ENCODE results near the gene HAND2. TPM values are rescaled to one million over a fixed set of nuclear protein-coding genes. Genes with fewer than 3 reads are reported as not detected.

The HAND2 gene
- total and polyA plus RNA-seq, 2 of the 13 experiments (the other 11 are each of a cell fraction or from before 2014, with no cell fraction given) = not detected

DNA sequence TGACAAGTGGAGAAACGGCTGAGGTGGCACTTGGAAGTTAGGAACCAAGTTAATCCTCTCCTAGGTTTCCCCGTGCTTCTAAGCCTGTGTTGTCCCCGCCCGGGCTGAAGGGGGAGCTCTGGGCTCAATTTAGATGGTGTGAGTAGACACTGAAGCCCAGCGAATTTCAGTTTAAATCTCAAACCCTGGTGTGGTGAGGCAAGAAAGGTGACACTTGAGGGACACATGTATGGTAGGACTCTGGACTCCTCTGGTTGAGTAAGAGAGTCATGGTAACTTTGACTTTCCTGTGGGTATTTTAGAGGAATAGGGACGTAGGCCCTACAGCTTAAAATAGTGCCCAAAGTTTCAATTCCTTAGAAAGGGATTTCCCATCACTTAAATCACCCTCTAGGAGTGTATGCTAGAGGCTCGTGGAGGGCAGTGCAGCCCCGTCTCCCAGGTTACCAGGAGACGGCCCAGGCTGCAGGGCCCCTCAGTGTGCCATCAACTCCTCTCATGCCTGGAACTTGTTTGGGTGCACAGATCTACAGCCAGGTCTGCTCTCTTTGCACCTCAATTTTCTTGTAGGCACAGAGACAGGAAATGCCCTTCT is 24.0 kb downstream of the HAND2 start:
- in situ Hi-C loops (cut with HindIII; ENCODE audit: extremely low pct_ligation_motif_present, low pct_unique_long_range_greater_than_20kb) (loop anchor here (10.0 kb wide), 1 partner anchor 649 kb away; no protein-coding TSS in a partner anchor), intact Hi-C loops (cut with micrococcal nuclease; ENCODE audit: unreplicated experiment) (loop anchor here (2.0 to 5.0 kb wide), 2 partner anchors 246 to 651 kb away; no protein-coding TSS in a partner anchor)
- Histone ChIP-seq H3K79me2 (ENCODE audit: insufficient read depth, low read length) (no peaks in the 10 kb centered on the region), H3K9ac (ENCODE audit: insufficient read depth, low read depth, low read length) (no peak overlapping the region), H3K27ac (ENCODE audit: extremely low read length, insufficient read depth, low read length) (no peak overlapping the region), H2AFZ (ENCODE audit: low read length) (no peak overlapping the region), H3K4me1 (ENCODE audit: insufficient read depth, low read length) (no peaks in the 10 kb centered on the region), H3K4me3 (replicated peaks in 1 of 3; ENCODE audit: insufficient read depth in 1 of 3, low read depth in 2 of 3, low read length in 3 of 3) (no peak overlapping the region), H3K9me3 (ENCODE audit: low read length) (no peaks in the 10 kb centered on the region), H3K27me3 (ENCODE audit: control insufficient read depth in 1 of 2, insufficient read depth in 2 of 2, low read length in 2 of 2) (peaks cover 4 to 42% of the 10 kb centered on the region in 2 experiments; a peak in 4 of 5 replicates), H4K20me1 (ENCODE audit: insufficient read depth, low read length) (no peaks in the 10 kb centered on the region), H3K4me2 (ENCODE audit: low read depth, low read length) (0 out of 2 replicates have a peak overlapping the region, but pooled peaks have one; percentile 4), H3K36me3 (replicated peaks in 1 of 2; ENCODE audit: control insufficient read depth in 1 of 2, insufficient read depth in 2 of 2, low read length in 2 of 2) (no peaks in the 10 kb centered on the region)
- peak; percentile 94 for ATAC-seq
- TF ChIP-seq RAD21 (CRISPR knock-in tag; IDR thresholded peaks at IDR 0.05) = peak; percentile 39
- no peak for TF ChIP-seq FOXJ3 (CRISPR knock-in tag; IDR thresholded peaks at IDR 0.05; ENCODE audit: borderline replicate concordance)
- TF ChIP-seq FOXA3 (CRISPR knock-in tag; IDR thresholded peaks at IDR 0.05) = 0 out of 2 replicates have a peak, but pooled peaks have one; percentile 8
- TF ChIP-seq RXRA (CRISPR knock-in tag; IDR thresholded peaks at IDR 0.05) = no peak
- no peak for TF ChIP-seq ZBTB7A (CRISPR knock-in tag; IDR thresholded peaks at IDR 0.05)
- TF ChIP-seq, protein P1, sequence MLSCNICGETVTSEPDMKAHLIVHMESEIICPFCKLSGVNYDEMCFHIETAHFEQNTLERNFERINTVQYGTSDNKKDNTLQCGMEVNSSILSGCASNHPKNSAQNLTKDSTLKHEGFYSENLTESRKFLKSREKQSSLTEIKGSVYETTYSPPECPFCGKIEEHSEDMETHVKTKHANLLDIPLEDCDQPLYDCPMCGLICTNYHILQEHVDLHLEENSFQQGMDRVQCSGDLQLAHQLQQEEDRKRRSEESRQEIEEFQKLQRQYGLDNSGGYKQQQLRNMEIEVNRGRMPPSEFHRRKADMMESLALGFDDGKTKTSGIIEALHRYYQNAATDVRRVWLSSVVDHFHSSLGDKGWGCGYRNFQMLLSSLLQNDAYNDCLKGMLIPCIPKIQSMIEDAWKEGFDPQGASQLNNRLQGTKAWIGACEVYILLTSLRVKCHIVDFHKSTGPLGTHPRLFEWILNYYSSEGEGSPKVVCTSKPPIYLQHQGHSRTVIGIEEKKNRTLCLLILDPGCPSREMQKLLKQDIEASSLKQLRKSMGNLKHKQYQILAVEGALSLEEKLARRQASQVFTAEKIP (CRISPR knock-in tag; IDR thresholded peaks at IDR 0.05; ENCODE audit: borderline replicate concordance) = no peak
- peak; percentile 46; the same call in 1 of the 2 replicates for TF ChIP-seq SMC3 (IDR thresholded peaks at IDR 0.05; ENCODE audit: low read length)
- no peak for TF ChIP-seq ZNF251 (CRISPR knock-in tag; IDR thresholded peaks at IDR 0.05)
- TF ChIP-seq, protein P2, sequence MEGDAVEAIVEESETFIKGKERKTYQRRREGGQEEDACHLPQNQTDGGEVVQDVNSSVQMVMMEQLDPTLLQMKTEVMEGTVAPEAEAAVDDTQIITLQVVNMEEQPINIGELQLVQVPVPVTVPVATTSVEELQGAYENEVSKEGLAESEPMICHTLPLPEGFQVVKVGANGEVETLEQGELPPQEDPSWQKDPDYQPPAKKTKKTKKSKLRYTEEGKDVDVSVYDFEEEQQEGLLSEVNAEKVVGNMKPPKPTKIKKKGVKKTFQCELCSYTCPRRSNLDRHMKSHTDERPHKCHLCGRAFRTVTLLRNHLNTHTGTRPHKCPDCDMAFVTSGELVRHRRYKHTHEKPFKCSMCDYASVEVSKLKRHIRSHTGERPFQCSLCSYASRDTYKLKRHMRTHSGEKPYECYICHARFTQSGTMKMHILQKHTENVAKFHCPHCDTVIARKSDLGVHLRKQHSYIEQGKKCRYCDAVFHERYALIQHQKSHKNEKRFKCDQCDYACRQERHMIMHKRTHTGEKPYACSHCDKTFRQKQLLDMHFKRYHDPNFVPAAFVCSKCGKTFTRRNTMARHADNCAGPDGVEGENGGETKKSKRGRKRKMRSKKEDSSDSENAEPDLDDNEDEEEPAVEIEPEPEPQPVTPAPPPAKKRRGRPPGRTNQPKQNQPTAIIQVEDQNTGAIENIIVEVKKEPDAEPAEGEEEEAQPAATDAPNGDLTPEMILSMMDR (CRISPR knock-in tag; IDR thresholded peaks at IDR 0.05) = peak; percentile 81
- TF ChIP-seq NCOA5 (CRISPR knock-in tag; IDR thresholded peaks at IDR 0.05) = no peak
- TF ChIP-seq HNF4A (CRISPR knock-in tag; IDR thresholded peaks at IDR 0.05) = 0 out of 2 replicates have a peak, but pooled peaks have one; percentile 19
- TF ChIP-seq, protein P3, sequence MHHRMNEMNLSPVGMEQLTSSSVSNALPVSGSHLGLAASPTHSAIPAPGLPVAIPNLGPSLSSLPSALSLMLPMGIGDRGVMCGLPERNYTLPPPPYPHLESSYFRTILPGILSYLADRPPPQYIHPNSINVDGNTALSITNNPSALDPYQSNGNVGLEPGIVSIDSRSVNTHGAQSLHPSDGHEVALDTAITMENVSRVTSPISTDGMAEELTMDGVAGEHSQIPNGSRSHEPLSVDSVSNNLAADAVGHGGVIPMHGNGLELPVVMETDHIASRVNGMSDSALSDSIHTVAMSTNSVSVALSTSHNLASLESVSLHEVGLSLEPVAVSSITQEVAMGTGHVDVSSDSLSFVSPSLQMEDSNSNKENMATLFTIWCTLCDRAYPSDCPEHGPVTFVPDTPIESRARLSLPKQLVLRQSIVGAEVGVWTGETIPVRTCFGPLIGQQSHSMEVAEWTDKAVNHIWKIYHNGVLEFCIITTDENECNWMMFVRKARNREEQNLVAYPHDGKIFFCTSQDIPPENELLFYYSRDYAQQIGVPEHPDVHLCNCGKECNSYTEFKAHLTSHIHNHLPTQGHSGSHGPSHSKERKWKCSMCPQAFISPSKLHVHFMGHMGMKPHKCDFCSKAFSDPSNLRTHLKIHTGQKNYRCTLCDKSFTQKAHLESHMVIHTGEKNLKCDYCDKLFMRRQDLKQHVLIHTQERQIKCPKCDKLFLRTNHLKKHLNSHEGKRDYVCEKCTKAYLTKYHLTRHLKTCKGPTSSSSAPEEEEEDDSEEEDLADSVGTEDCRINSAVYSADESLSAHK (CRISPR knock-in tag; IDR thresholded peaks at IDR 0.05; ENCODE audit: borderline replicate concordance) = no peak
- no peak for TF ChIP-seq PAF1 (CRISPR knock-in tag; IDR thresholded peaks at IDR 0.05)
- TF ChIP-seq ZNF431 (CRISPR knock-in tag; IDR thresholded peaks at IDR 0.05; ENCODE audit: borderline replicate concordance, low read depth) = no peak
- TF ChIP-seq, protein P4, sequence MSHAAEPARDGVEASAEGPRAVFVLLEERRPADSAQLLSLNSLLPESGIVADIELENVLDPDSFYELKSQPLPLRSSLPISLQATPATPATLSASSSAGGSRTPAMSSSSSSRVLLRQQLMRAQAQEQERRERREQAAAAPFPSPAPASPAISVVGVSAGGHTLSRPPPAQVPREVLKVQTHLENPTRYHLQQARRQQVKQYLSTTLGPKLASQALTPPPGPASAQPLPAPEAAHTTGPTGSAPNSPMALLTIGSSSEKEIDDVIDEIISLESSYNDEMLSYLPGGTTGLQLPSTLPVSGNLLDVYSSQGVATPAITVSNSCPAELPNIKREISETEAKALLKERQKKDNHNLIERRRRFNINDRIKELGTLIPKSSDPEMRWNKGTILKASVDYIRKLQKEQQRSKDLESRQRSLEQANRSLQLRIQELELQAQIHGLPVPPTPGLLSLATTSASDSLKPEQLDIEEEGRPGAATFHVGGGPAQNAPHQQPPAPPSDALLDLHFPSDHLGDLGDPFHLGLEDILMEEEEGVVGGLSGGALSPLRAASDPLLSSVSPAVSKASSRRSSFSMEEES (CRISPR knock-in tag; IDR thresholded peaks at IDR 0.05) = no peak
- peak; percentile 80 for TF ChIP-seq STAG1 (CRISPR knock-in tag; IDR thresholded peaks at IDR 0.05)
- ChIA-PET POLR2A (no interaction called here), CTCF (ENCODE audit: low intra/inter-chr PET ratio, low total read pairs) (interaction anchor here (1.2 to 1.9 kb wide), 4 partner anchors 322 to 813 kb away, joined by 3 to 8 read pairs (median 6); no protein-coding TSS in a partner anchor)
- FAIRE-seq = peak; percentile 51
- DNase-seq (ENCODE audit: low spot score) = peak; percentile 21
- WGBS (ENCODE audit: low lambda C conversion rate) = 22% methylated on average over 9 of the region's 9 CpGs
- no TSS peak for BruUV-seq (replicated peaks)
